Endodermal cell (in vitro differentiated cells): ENCODE results near the gene CCL22. TPM values are rescaled to one million over a fixed set of nuclear protein-coding genes. Genes with fewer than 3 reads are reported as not detected.

Experiments used
- DNase-seq: peaks from one replicate; pipeline ENCODE4 v3.0.0-alpha.2; 2017
- H3K27ac ChIP-seq: 2 replicates; pipeline ENCODE4 v1.5.1; 2013; ENCODE audit warnings: mild to moderate bottlenecking, low read depth, low read length, moderate library complexity
- H3K27me3 ChIP-seq: 2 replicates; pipeline ENCODE4 v1.6.1; 2013; ENCODE audit warnings: mild to moderate bottlenecking, low read length, moderate library complexity; ENCODE audit not compliant: insufficient read depth, control insufficient read depth, poor library complexity, severe bottlenecking
- H3K36me3 ChIP-seq: 2 replicates; pipeline ENCODE4 v1.7.0; 2013; ENCODE audit warnings: mild to moderate bottlenecking, low read length, moderate library complexity; ENCODE audit not compliant: control insufficient read depth, insufficient read depth
- H3K4me1 ChIP-seq: one replicate; pipeline ENCODE4 v1.7.0; 2013; ENCODE audit warnings: low read length; ENCODE audit not compliant: control insufficient read depth, insufficient read depth
- H3K4me3 ChIP-seq: 2 replicates; pipeline ENCODE4 v1.5.1; 2013; ENCODE audit warnings: mild to moderate bottlenecking, low read length, moderate library complexity
- H3K9ac ChIP-seq: 2 replicates; pipeline ENCODE4 v1.6.1; 2013; ENCODE audit warnings: mild to moderate bottlenecking, low read length, moderate library complexity; ENCODE audit not compliant: poor library complexity, severe bottlenecking; ENCODE audit errors: extremely low read depth
- H3K9me3 ChIP-seq: 2 replicates; pipeline ENCODE4 v1.6.1; 2013; ENCODE audit warnings: mild to moderate bottlenecking, low read length, moderate library complexity; ENCODE audit not compliant: control insufficient read depth
- H3K27ac Mint-ChIP-seq: 2 replicates; pipeline ENCODE4 v1.8.0; 2020; ENCODE audit warnings: mixed read lengths
- H3K27me3 Mint-ChIP-seq: 2 replicates; pipeline ENCODE4 v1.8.0; 2021; ENCODE audit warnings: mild to moderate bottlenecking, mixed read lengths; ENCODE audit not compliant: insufficient read depth
- H3K36me3 Mint-ChIP-seq: 2 replicates; pipeline ENCODE4 v1.8.0; 2020; ENCODE audit warnings: low read depth, mixed read lengths
- H3K4me1 Mint-ChIP-seq: 2 replicates; pipeline ENCODE4 v1.8.0; 2020; ENCODE audit warnings: mixed read lengths
- H3K4me3 Mint-ChIP-seq: 2 replicates; pipeline ENCODE4 v1.8.0; 2020; ENCODE audit warnings: mild to moderate bottlenecking, moderate library complexity, mixed read lengths
- H3K9me3 Mint-ChIP-seq: 2 replicates; pipeline ENCODE4 v1.8.0; 2020; ENCODE audit warnings: mild to moderate bottlenecking, mixed read lengths
- WGBS, 2 experiments: methylation state at CpG; one replicate each; pipeline versions ENCODE4 v1.1.5 to v1.1.7; 2013; ENCODE audit warnings: missing lambda C conversion rate in 2 of 2, mixed read lengths in 1 of 2; ENCODE audit not compliant: insufficient coverage in 1 of 2, insufficient read length in 1 of 2; 5-methylcytosine and 5-hydroxymethylcytosine counted together
- total RNA-seq, 2 donors: library from RNA; stranded (reverse); fragmentation: NEBNext Ultra II Directional in 1 of 2; extraction: Animal tissue kit (Norgen Biotek cat#: 25700) in 1 of 2; gene quantifications; 2 replicates in 1 of 2; 3 replicates in 1 of 2; pipeline ENCODE4 v1.2.1, GENCODE V29; 2021
- TF ChIP-seq, protein P1 (sequence below): fragments of 200-600 bp; sonication (generic); conservative IDR thresholded peaks from 2 replicates; pipeline ENCODE4 v1.5.0; 2021; ENCODE audit warnings: antibody characterized with exemption, mild to moderate bottlenecking

CCL22 gene
- total RNA-seq, 2 donors from 2014 or later, result not detected

DNA sequence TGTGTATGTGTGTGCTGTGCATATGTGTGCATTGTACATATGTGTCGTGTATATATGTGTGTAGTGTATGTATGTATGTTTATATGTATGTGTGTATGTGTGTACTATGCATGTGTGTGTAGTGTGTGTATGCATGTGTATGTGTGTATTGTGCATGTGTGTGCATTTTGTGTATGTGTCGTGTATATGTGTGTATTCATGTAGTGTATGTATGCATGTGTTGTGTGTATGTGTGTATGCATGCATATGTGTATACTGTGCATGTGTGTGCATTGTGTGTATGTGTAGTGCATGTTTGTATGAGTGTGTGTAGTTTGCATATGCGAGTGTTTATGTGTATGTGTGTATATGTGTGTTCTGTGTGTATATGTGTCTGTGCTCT is 30.5 kb downstream of the CCL22 start:
- Mint-ChIP-seq H3K9me3 (no peaks in the 10 kb centered on the region), H3K27ac (no peak overlapping the region), H3K36me3 (no peaks in the 10 kb centered on the region), H3K4me3 (no peak overlapping the region), H3K4me1 (no peaks in the 10 kb centered on the region), H3K27me3 (peaks cover 7% of the 10 kb centered on the region)
- no peak for DNase-seq
- Histone ChIP-seq H3K27ac (no peak overlapping the region), H3K9me3 (no peaks in the 10 kb centered on the region), H3K4me3 (no peak overlapping the region), H3K9ac (no peak overlapping the region), H3K27me3 (peaks cover 8% of the 10 kb centered on the region), H3K4me1 (no peaks in the 10 kb centered on the region), H3K36me3 (no peaks in the 10 kb centered on the region)
- WGBS, 2 experiments, result 90 to 96% methylated on average over 2 to 3 of the region's 3 CpGs
- TF ChIP-seq, protein P1, sequence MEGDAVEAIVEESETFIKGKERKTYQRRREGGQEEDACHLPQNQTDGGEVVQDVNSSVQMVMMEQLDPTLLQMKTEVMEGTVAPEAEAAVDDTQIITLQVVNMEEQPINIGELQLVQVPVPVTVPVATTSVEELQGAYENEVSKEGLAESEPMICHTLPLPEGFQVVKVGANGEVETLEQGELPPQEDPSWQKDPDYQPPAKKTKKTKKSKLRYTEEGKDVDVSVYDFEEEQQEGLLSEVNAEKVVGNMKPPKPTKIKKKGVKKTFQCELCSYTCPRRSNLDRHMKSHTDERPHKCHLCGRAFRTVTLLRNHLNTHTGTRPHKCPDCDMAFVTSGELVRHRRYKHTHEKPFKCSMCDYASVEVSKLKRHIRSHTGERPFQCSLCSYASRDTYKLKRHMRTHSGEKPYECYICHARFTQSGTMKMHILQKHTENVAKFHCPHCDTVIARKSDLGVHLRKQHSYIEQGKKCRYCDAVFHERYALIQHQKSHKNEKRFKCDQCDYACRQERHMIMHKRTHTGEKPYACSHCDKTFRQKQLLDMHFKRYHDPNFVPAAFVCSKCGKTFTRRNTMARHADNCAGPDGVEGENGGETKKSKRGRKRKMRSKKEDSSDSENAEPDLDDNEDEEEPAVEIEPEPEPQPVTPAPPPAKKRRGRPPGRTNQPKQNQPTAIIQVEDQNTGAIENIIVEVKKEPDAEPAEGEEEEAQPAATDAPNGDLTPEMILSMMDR, result no peak

DNA sequence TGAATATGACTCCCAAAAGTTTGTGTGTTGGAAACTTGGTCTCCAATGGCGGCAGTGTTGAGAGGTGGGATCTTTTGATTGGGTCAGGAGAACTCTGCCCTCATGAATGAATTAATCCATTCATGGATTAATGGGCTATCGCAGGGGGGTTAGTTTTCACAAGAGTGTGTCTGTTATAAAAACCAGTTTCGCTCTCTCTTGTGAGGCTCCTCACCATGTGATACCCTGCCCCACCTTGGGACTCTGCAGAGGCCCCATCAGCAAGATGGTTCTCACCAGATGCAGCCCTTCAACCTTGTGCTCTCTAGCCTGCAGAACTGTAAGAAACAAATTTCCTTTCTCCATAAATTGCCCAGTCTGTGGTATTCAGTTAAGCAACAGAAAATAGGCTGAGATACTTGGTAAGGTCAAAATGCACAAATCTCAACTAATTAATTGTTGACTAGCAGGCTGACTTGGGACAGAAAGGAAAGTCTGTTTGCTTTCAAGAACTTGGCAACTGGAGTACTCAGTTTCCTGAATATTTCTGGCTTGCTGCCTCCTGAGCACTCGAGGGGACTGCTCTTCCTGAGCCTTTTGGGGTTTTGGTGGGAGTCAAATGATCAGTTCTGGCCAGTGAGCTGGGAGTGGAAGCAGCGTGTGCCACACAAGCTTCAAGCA is 32.2 kb downstream of the CCL22 start:
- no peak overlapping the region for H3K9ac ChIP-seq
- no peaks in the 10 kb centered on the region for H3K9me3 ChIP-seq
- Mint-ChIP-seq H3K27ac (no peak overlapping the region), H3K4me3 (no peak overlapping the region), H3K36me3 (no peaks in the 10 kb centered on the region), H3K9me3 (no peaks in the 10 kb centered on the region), H3K27me3 (peaks cover 7% of the 10 kb centered on the region), H3K4me1 (no peaks in the 10 kb centered on the region)
- peaks cover 8% of the 10 kb centered on the region for H3K27me3 ChIP-seq
- no peak for DNase-seq
- H3K4me1 ChIP-seq, result no peaks in the 10 kb centered on the region
- no peak overlapping the region for H3K27ac ChIP-seq
- TF ChIP-seq, protein P1, result no peak
- no peaks in the 10 kb centered on the region for H3K36me3 ChIP-seq
- no peak overlapping the region for H3K4me3 ChIP-seq
- WGBS, 2 experiments, result 88 to 89% methylated on average over 5 of the region's 5 CpGs

DNA sequence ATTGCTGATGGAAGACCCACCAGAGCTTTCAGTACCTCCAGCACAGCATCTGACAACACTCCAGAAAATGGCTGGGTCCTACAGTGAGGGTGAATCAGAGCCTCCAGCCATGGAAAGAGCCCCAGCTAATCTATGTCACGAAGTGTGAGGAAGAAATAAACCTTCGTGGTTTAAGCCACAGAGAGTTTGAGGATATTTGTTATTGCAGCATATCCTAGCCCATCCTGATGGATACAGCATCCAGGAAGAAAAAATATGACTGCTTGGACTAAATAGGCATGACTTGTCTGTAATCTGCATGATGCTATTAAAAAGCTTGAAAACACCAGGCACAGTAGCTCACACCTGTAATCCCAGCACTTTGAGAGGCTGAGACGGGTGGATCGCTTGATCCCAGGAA is 32.7 kb downstream of the CCL22 start:
- Mint-ChIP-seq H3K4me1 (no peaks in the 10 kb centered on the region), H3K27me3 (peaks cover 7% of the 10 kb centered on the region), H3K4me3 (no peak overlapping the region), H3K27ac (no peak overlapping the region), H3K36me3 (no peaks in the 10 kb centered on the region), H3K9me3 (no peaks in the 10 kb centered on the region)
- Histone ChIP-seq H3K9me3 (no peaks in the 10 kb centered on the region), H3K27ac (no peak overlapping the region), H3K4me1 (no peaks in the 10 kb centered on the region), H3K36me3 (no peaks in the 10 kb centered on the region), H3K4me3 (no peak overlapping the region), H3K9ac (no peak overlapping the region), H3K27me3 (peaks cover 8% of the 10 kb centered on the region)
- DNase-seq, result no peak
- TF ChIP-seq, protein P1, result no peak
- 89 to 92% methylated on average over 4 of the region's 4 CpGs for WGBS, 2 experiments
